Hepatocyte (in vitro differentiated cells): ENCODE data around the gene KIAA1958. TPM values are rescaled to one million over a fixed set of nuclear protein-coding genes. Genes with fewer than 3 reads are reported as not detected.

Experiments used
- DNase-seq: peaks from one replicate; pipeline ENCODE4 v3.0.0-alpha.2; 2016; ENCODE audit warnings: low spot score
- H2AFZ ChIP-seq: fragments of 200-600 bp; sonication (generic); 2 replicates; pipeline ENCODE4 v1.6.0; 2016; ENCODE audit warnings: antibody characterized with exemption, mild to moderate bottlenecking
- H3K27ac ChIP-seq: fragments of 200-600 bp; sonication (generic); 2 replicates; pipeline ENCODE4 v1.5.1; 2016; ENCODE audit warnings: mild to moderate bottlenecking
- H3K27me3 ChIP-seq: fragments of 200-600 bp; sonication (generic); 2 replicates; pipeline ENCODE4 v1.6.1; 2016
- H3K36me3 ChIP-seq: fragments of 200-600 bp; sonication (generic); replicated peaks from 2 replicates; pipeline ENCODE4 v1.5.1; 2016; ENCODE audit warnings: low read depth; ENCODE audit not compliant: insufficient read depth
- H3K4me1 ChIP-seq: fragments of 200-600 bp; sonication (generic); 2 replicates; pipeline ENCODE4 v1.5.1; 2016; ENCODE audit warnings: mild to moderate bottlenecking, moderate library complexity; ENCODE audit not compliant: insufficient read depth
- H3K4me2 ChIP-seq: fragments of 200-600 bp; sonication (generic); 2 replicates; pipeline ENCODE4 v1.6.0; 2016
- H3K4me3 ChIP-seq: fragments of 200-600 bp; sonication (generic); 2 replicates; pipeline ENCODE4 v1.5.1; 2016; ENCODE audit warnings: mild to moderate bottlenecking
- H3K79me2 ChIP-seq: fragments of 200-600 bp; sonication (generic); 2 replicates; pipeline ENCODE4 v1.6.0; 2017; ENCODE audit warnings: mild to moderate bottlenecking
- H3K9me2 ChIP-seq: fragments of 200-600 bp; sonication (generic); replicated peaks from 2 replicates; pipeline ENCODE4 v1.6.0; 2017; ENCODE audit warnings: mild to moderate bottlenecking; ENCODE audit not compliant: insufficient read depth
- H3K9me3 ChIP-seq: fragments of 200-600 bp; sonication (generic); 2 replicates; pipeline ENCODE4 v1.5.1; 2016; ENCODE audit warnings: low read depth, mild to moderate bottlenecking
- H4K20me1 ChIP-seq: fragments of 200-600 bp; sonication (generic); 2 replicates; pipeline ENCODE4 v1.6.0; 2016; ENCODE audit warnings: mild to moderate bottlenecking; ENCODE audit not compliant: insufficient read depth, poor library complexity, severe bottlenecking
- EZH2 ChIP-seq: fragments of 200-600 bp; sonication (generic); IDR thresholded peaks from 2 replicates; pipeline ENCODE4 v1.6.1; 2016; ENCODE audit warnings: antibody characterized with exemption, mild to moderate bottlenecking, borderline replicate concordance
- EZH2phosphoT487 ChIP-seq: fragments of 200-600 bp; sonication (generic); IDR thresholded peaks from one replicate; pipeline ENCODE4 v1.6.1; 2018; ENCODE audit warnings: antibody characterized with exemption, mild to moderate bottlenecking, low read depth, moderate library complexity; ENCODE audit not compliant: unreplicated experiment, severe bottlenecking
- WGBS: methylation state at CpG from one replicate; pipeline ENCODE4 v1.1.6; 2016; ENCODE audit warnings: low lambda C conversion rate; ENCODE audit errors: missing lambda C conversion rate; 5-methylcytosine and 5-hydroxymethylcytosine counted together
- polyA plus RNA-seq: library from polyadenylated mRNA; unstranded; fragments of >200 nt; fragmentation: Nextera tagmentation; extraction: Ambion mirVana; gene quantifications from 2 replicates; pipeline ENCODE4 v1.2.1, GENCODE V29; 2016
- total RNA-seq: library from RNA; depleted of rRNA; stranded (reverse); fragments of >200 nt; gene quantifications from 2 replicates; pipeline ENCODE4 v1.2.3, GENCODE V29; 2014
- TF ChIP-seq, protein P1 (sequence below): fragments of 200-600 bp; sonication (generic); IDR thresholded peaks from 2 replicates; pipeline ENCODE4 v1.5.1; 2016; ENCODE audit warnings: antibody characterized with exemption, mild to moderate bottlenecking; ENCODE audit not compliant: poor library complexity

Gene KIAA1958
- total and polyA plus RNA-seq, 2 experiments from 2014 or later, result 3.5 to 10.1 TPM

DNA sequence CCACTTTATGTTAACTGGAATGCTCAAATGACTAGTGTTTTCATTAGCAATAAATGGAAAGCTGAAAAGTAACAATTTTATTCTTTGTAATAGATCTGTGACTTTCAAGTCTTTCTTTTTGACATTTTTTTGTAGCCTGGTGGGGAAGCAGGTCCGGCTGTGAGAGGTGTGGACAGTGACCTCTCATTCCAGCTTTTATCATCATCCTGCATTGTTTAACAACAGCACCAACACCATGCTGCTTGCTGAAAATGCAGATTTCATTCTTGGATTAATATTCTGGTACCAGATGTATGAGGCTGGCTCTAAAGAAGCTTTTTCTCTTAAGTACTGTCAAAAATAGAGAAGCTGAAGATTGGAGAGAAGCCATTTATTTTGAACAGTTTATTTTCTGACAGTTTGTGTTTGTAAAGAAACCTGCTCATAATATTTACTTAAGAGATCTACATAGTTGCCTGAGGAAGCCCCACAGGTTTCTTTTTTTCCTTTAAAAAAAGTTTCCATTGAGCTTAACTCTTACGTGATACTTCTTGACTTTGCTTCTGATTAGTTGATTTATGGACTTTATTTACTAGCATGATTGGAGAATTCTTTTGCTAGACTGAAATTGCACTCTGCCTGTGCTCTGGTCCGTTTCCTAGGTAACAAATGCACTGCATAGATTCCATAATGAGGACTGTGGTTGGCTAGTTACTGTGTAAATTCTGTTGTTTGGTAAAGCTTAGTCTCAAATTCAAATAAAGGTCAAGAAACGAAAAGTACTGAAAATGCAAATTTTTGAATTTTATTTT lies 3.4 kb downstream of the KIAA1958 start:
- H3K9me2 ChIP-seq, result no peaks in the 10 kb centered on the region
- H3K4me3 ChIP-seq, result no peak overlapping the region
- 30% methylated on average over 4 of the region's 4 CpGs for WGBS
- peak; percentile 25 for DNase-seq
- H2AFZ ChIP-seq, result no peak overlapping the region
- no peaks in the 10 kb centered on the region for H3K36me3 ChIP-seq
- H3K4me1 ChIP-seq, result peaks cover 31% of the 10 kb centered on the region
- H3K27me3 ChIP-seq, result no peaks in the 10 kb centered on the region
- H3K4me2 ChIP-seq, result peak overlapping the region; percentile 71
- peaks cover 9% of the 10 kb centered on the region for H3K9me3 ChIP-seq
- TF ChIP-seq, protein P1, sequence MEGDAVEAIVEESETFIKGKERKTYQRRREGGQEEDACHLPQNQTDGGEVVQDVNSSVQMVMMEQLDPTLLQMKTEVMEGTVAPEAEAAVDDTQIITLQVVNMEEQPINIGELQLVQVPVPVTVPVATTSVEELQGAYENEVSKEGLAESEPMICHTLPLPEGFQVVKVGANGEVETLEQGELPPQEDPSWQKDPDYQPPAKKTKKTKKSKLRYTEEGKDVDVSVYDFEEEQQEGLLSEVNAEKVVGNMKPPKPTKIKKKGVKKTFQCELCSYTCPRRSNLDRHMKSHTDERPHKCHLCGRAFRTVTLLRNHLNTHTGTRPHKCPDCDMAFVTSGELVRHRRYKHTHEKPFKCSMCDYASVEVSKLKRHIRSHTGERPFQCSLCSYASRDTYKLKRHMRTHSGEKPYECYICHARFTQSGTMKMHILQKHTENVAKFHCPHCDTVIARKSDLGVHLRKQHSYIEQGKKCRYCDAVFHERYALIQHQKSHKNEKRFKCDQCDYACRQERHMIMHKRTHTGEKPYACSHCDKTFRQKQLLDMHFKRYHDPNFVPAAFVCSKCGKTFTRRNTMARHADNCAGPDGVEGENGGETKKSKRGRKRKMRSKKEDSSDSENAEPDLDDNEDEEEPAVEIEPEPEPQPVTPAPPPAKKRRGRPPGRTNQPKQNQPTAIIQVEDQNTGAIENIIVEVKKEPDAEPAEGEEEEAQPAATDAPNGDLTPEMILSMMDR, result no peak
- no peak for TF ChIP-seq EZH2
- TF ChIP-seq EZH2phosphoT487, result no peak
- H3K79me2 ChIP-seq, result peaks cover 72% of the 10 kb centered on the region
- H4K20me1 ChIP-seq, result no peaks in the 10 kb centered on the region
- H3K27ac ChIP-seq, result peak overlapping the region; percentile 32

DNA sequence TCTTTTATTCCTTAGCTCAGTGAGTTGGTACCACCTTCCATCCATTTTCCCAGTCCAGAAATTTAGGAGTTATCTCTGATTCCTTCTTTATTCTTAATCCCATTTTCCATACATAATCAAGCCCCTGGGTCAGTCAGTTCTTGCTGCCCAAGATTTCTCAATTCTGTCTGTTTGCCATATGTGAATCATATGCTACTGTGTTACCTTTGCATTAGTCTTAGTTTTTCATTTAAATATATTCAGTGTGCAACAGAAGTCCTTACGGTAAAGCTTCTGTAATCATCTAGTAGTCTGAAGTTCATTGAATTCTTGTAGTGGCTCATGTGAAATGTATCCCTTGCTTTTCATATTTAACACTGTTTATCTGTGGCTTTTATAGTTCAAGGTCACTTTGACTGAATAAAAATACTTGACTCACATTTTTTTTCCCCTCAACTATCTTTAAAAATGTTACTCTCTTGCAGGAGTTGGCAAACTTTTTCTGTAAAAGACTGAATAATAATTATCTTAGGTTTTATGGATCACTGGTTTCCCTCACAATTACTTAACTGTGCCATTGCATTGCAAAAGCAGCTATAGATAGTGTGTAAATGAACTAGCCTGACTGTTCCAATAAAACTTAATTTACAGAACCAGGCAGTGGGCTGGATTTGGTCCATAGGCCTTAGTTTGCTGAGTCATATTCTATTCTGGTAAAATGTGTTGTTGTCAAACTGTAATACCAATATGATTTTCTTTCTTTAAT lies 6.9 kb downstream of the KIAA1958 start:
- DNase-seq, result no peak
- 88% methylated on average over 1 of the region's 1 CpG for WGBS
- Histone ChIP-seq H3K4me2 (no peak overlapping the region), H2AFZ (no peak overlapping the region), H3K9me3 (peaks cover 12% of the 10 kb centered on the region), H3K4me1 (peaks cover 26% of the 10 kb centered on the region), H3K27me3 (no peaks in the 10 kb centered on the region), H3K79me2 (peaks cover 96% of the 10 kb centered on the region), H3K27ac (no peak overlapping the region), H3K4me3 (no peak overlapping the region), H4K20me1 (no peaks in the 10 kb centered on the region), H3K36me3 (no peaks in the 10 kb centered on the region), H3K9me2 (no peaks in the 10 kb centered on the region)
- TF ChIP-seq EZH2 (no peak), EZH2phosphoT487 (no peak)
- TF ChIP-seq, protein P1, result no peak

DNA sequence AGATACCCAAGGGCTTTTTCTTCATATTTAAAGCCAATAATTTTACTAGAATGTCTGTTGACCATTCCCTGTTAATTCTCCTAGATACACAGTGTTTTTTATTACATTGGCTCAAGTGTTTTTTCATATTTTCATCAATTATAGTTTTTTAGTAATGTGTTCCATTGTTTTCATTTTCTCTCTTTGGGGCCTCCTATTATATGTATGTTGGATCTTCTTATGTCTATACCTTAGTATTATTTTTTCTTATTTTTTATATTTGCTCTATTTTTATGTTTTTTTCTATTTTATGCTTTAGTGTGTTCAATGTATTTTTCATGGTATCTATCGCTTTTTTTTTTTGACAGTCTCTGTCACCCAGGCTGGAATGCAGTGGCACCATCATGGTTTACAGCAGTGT lies 7.5 kb downstream of the KIAA1958 start:
- H2AFZ ChIP-seq, result no peak overlapping the region
- peaks cover 12% of the 10 kb centered on the region for H3K9me3 ChIP-seq
- no peaks in the 10 kb centered on the region for H4K20me1 ChIP-seq
- 100% methylated on average over 1 of the region's 1 CpG for WGBS
- no peak overlapping the region for H3K4me3 ChIP-seq
- H3K79me2 ChIP-seq, result peaks cover 96% of the 10 kb centered on the region
- peaks cover 20% of the 10 kb centered on the region for H3K4me1 ChIP-seq
- H3K27ac ChIP-seq, result no peak overlapping the region
- no peaks in the 10 kb centered on the region for H3K27me3 ChIP-seq
- no peak for DNase-seq
- no peaks in the 10 kb centered on the region for H3K36me3 ChIP-seq
- no peak for TF ChIP-seq EZH2phosphoT487
- TF ChIP-seq EZH2, result no peak
- TF ChIP-seq, protein P1, result no peak
- H3K4me2 ChIP-seq, result no peak overlapping the region
- H3K9me2 ChIP-seq, result no peaks in the 10 kb centered on the region
